Measurements from ENCODE around the gene TNNI2.

Gene TNNI2

DNA sequence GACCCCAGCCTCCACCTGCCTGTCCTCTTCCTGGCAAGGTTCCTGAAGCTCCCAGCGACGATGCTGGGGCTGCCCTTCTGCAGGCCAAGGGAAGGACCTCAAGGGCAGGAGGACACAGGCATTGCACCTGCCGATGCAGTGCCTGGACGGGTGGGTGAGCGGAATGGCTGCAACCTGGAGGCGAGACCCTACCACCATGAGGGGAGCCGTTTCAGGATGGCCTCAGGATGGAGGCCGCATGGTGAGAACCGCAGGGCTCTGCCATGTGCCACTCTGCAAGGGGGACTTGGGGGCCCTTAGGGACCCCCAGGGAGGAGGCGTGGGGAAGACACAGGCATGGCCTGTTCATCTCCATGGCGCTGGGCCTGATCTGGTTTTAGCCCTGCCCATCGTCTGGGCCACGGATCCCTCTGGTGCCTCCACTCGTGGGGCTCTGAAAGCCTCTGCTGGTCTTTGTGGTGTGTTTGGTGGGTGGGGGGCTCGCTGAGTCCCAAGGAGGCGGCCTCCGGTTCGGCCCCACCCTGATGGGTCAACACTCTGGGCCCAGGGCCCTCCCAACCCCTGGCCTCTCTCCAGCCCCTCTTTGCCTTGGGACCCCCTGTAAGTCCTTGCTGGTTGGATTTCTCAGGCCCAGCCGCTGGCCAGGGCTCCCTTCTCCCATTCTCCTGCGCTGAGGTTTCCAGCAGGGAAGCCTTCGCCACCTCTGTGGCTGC is 12.8 kb downstream of the TNNI2 start:
- TF ChIP-seq FOXP2 (optimal IDR thresholded peaks at IDR 0.05; ENCODE audit: borderline replicate concordance, extremely low read depth, extremely low read length, insufficient read depth): no peak
- no peak for TF ChIP-seq SIN3A (IDR thresholded peaks at IDR 0.05; ENCODE audit: borderline replicate concordance, insufficient read depth, low read length)
- TF ChIP-seq POLR2AphosphoS5 (IDR thresholded peaks at IDR 0.05; ENCODE audit: low read depth, low read length): no peak
- no peak for TF ChIP-seq TAF1 (IDR thresholded peaks at IDR 0.05; ENCODE audit: borderline replicate concordance, insufficient read depth, low read length)
- no peak for TF ChIP-seq REST (IDR thresholded peaks at IDR 0.05; ENCODE audit: insufficient read depth in 1 of 2, low read depth in 2 of 2, low read length in 2 of 2)

GRCh38 chr11:1852271-1852876 is 13.6 kb downstream of the TNNI2 start:
- TF ChIP-seq POLR2AphosphoS5 (IDR thresholded peaks at IDR 0.05; ENCODE audit: low read depth, low read length): no peak
- no peak for TF ChIP-seq SIN3A (IDR thresholded peaks at IDR 0.05; ENCODE audit: borderline replicate concordance, insufficient read depth, low read length)
- TF ChIP-seq REST (IDR thresholded peaks at IDR 0.05; ENCODE audit: insufficient read depth in 1 of 2, low read depth in 2 of 2, low read length in 2 of 2): no peak
- no peak for TF ChIP-seq TAF1 (IDR thresholded peaks at IDR 0.05; ENCODE audit: borderline replicate concordance, insufficient read depth, low read length)
- TF ChIP-seq FOXP2 (optimal IDR thresholded peaks at IDR 0.05; ENCODE audit: borderline replicate concordance, extremely low read depth, extremely low read length, insufficient read depth): no peak

GRCh38 chr11:1852877-1853276 is 14.1 kb downstream of the TNNI2 start, which contains the start of gene LSP1:
TSS of gene LSP1 (plus strand) at chr11:1853084. CDS start at chr11:1853145, 61 bp downstream.
- TF ChIP-seq FOXP2 (optimal IDR thresholded peaks at IDR 0.05; ENCODE audit: borderline replicate concordance, extremely low read depth, extremely low read length, insufficient read depth) (no peak), POLR2AphosphoS5 (IDR thresholded peaks at IDR 0.05; ENCODE audit: low read depth, low read length) (no peak), REST (IDR thresholded peaks at IDR 0.05; ENCODE audit: insufficient read depth in 1 of 2, low read depth in 2 of 2, low read length in 2 of 2) (no peak), TAF1 (IDR thresholded peaks at IDR 0.05; ENCODE audit: borderline replicate concordance, insufficient read depth, low read length) (no peak)

DNA sequence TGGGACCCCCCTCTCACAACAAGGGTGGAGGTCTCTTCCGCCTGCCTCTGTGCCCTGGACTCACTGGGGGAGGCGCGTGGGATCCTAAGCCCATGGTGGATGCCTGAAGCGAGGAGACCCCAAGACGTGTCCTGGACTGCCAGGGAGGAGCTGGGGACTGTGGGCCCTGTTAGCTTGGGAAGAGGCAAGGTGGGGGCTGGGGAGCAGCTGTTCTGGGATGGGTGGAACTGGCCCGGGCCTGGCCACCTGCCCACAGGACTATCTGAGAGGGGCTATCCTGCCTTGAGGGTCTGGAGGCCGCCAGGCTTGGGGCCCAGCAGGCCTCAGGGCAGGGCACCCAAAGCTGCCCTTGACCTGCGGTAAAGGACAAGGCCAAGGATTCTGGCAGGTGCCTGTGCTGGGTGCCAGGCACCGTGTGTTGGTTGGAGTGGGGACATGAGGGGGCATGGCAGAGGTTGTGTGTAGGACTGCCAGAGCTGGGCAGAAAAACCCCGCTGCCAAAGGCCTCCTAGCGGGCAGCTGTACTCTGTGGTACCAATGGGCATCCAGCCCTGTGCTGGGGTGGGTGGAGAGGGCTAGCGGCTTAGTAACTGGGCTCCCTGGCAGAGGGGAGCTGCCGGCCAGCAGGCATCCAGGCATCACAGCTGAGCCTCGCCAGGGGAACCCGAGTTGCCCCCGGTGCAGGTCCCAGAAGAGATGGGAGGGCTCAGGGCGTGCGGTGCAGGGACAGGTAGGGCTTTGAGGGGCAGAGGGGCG is 14.8 kb downstream of the TNNI2 start:
- no peak for TF ChIP-seq SIN3A (IDR thresholded peaks at IDR 0.05; ENCODE audit: borderline replicate concordance, insufficient read depth, low read length)

- TF ChIP-seq TAF1 (IDR thresholded peaks at IDR 0.05; ENCODE audit: borderline replicate concordance, insufficient read depth, low read length) (no peak), POLR2AphosphoS5 (IDR thresholded peaks at IDR 0.05; ENCODE audit: low read depth, low read length) (no peak), FOXP2 (optimal IDR thresholded peaks at IDR 0.05; ENCODE audit: borderline replicate concordance, extremely low read depth, extremely low read length, insufficient read depth) (no peak), SIN3A (IDR thresholded peaks at IDR 0.05; ENCODE audit: borderline replicate concordance, insufficient read depth, low read length) (no peak), REST (IDR thresholded peaks at IDR 0.05; ENCODE audit: insufficient read depth in 1 of 2, low read depth in 2 of 2, low read length in 2 of 2) (no peak)
Observed at GRCh38 chr11:1854132-1854948, 15.6 kb downstream of the TNNI2 start.

Measured in PFSK-1 (cell line).